Lower leg skin (tissue), 3 donors: Measurements from ENCODE around the gene CCDC175.

Experiments used
- CTCF ChIP-seq, 3 donors: fragments of 450-650 bp; IDR thresholded peaks; one replicate each; pipeline ENCODE4 v1.5.1; 2016; ENCODE audit warnings: antibody characterized with exemption in 3 of 3, mild to moderate bottlenecking in 3 of 3, moderate library complexity in 2 of 3
- POLR2A ChIP-seq, 2 donors: fragments of 450-650 bp; IDR thresholded peaks; one replicate each; pipeline ENCODE4 v1.6.1; 2016 to 2017; ENCODE audit warnings: antibody characterized with exemption in 2 of 2, mild to moderate bottlenecking in 1 of 2, moderate library complexity in 1 of 2

GRCh38 chr14:59582161-59582560 is 5.5 kb upstream of the CCDC175 start:
- no peak for TF ChIP-seq POLR2A (IDR thresholded peaks at IDR 0.05)
- no peak for TF ChIP-seq CTCF (IDR thresholded peaks at IDR 0.05)
